Trophoblast cell (in vitro differentiated cells and primary cell): ENCODE measurements around the gene ARSI.

ENCODE experiments used
- DNase-seq, 2 donors: peaks; one replicate each; pipeline ENCODE4 v3.0.0-alpha.2; 2016
- H2AFZ ChIP-seq: 2 replicates; pipeline ENCODE4 v1.6.1; 2013; ENCODE audit warnings: low read length, moderate library complexity, mild to moderate bottlenecking; ENCODE audit not compliant: insufficient read depth, poor library complexity
- H2AK5ac ChIP-seq: 2 replicates; pipeline ENCODE4 v1.6.1; 2013; ENCODE audit warnings: mild to moderate bottlenecking, low read length
- H2BK120ac ChIP-seq: 2 replicates; pipeline ENCODE4 v1.6.1; 2013; ENCODE audit warnings: low read length, mild to moderate bottlenecking, moderate library complexity; ENCODE audit not compliant: insufficient read depth, poor library complexity
- H2BK12ac ChIP-seq: 2 replicates; pipeline ENCODE4 v1.6.1; 2013; ENCODE audit warnings: mild to moderate bottlenecking, low read length, moderate library complexity
- H2BK5ac ChIP-seq: 2 replicates; pipeline ENCODE4 v1.6.1; 2013; ENCODE audit warnings: low read length, low read depth, moderate library complexity, mild to moderate bottlenecking; ENCODE audit not compliant: poor library complexity
- H3K14ac ChIP-seq: 2 replicates; pipeline ENCODE4 v1.6.1; 2013; ENCODE audit warnings: mild to moderate bottlenecking, low read length
- H3K18ac ChIP-seq: 2 replicates; pipeline ENCODE4 v1.6.1; 2013; ENCODE audit warnings: mild to moderate bottlenecking, low read length
- H3K23ac ChIP-seq: 2 replicates; pipeline ENCODE4 v1.6.1; 2013; ENCODE audit warnings: low read length
- H3K27ac ChIP-seq: 2 replicates; pipeline ENCODE4 v1.5.1; 2013; ENCODE audit warnings: low read depth, mild to moderate bottlenecking, inconsistent platforms, low read length, moderate library complexity
- H3K27me3 ChIP-seq: 2 replicates; pipeline ENCODE4 v1.6.1; 2013; ENCODE audit warnings: inconsistent platforms, mild to moderate bottlenecking, low read length, moderate library complexity; ENCODE audit not compliant: insufficient read depth
- H3K36me3 ChIP-seq, 2 experiments: 1 replicate in 1 of 2; 2 replicates in 1 of 2; pipeline ENCODE4 v1.6.1; 2013; ENCODE audit warnings: low read length in 2 of 2, mild to moderate bottlenecking in 2 of 2, moderate library complexity in 1 of 2; ENCODE audit not compliant: insufficient read depth in 2 of 2, control insufficient read depth in 1 of 2
- H3K4ac ChIP-seq: 2 replicates; pipeline ENCODE4 v1.6.1; 2013; ENCODE audit warnings: low read depth, mild to moderate bottlenecking, low read length, moderate library complexity
- H3K4me1 ChIP-seq, 2 experiments: 1 replicate in 1 of 2; 2 replicates in 1 of 2; pipeline ENCODE4 v1.6.1; 2013; ENCODE audit warnings: low read length in 2 of 2, mild to moderate bottlenecking in 2 of 2, moderate library complexity in 1 of 2; ENCODE audit not compliant: insufficient read depth in 2 of 2, control insufficient read depth in 1 of 2
- H3K4me2 ChIP-seq: 2 replicates; pipeline ENCODE4 v1.6.1; 2013; ENCODE audit warnings: inconsistent platforms, mild to moderate bottlenecking, low read length, moderate library complexity
- H3K4me3 ChIP-seq: 2 replicates; pipeline ENCODE4 v1.5.1; 2013; ENCODE audit warnings: mild to moderate bottlenecking, low read depth, low read length, inconsistent platforms
- H3K79me1 ChIP-seq: one replicate; pipeline ENCODE4 v1.6.1; 2013; ENCODE audit warnings: low read length
- H3K79me2 ChIP-seq: 2 replicates; pipeline ENCODE4 v1.6.1; 2013; ENCODE audit warnings: low read length, mild to moderate bottlenecking; ENCODE audit not compliant: control insufficient read depth, insufficient read depth, poor library complexity
- H3K9ac ChIP-seq: 2 replicates; pipeline ENCODE4 v1.6.1; 2013; ENCODE audit warnings: mild to moderate bottlenecking, low read length
- H3K9me3 ChIP-seq: 2 replicates; pipeline ENCODE4 v1.6.1; 2013; ENCODE audit warnings: low read depth, mild to moderate bottlenecking, control low read depth, inconsistent platforms, low read length; ENCODE audit not compliant: insufficient read depth
- H4K12ac ChIP-seq: 2 replicates; pipeline ENCODE4 v1.6.1; 2013; ENCODE audit warnings: low read depth, mild to moderate bottlenecking, low read length, moderate library complexity
- H4K8ac ChIP-seq: 2 replicates; pipeline ENCODE4 v1.6.1; 2013; ENCODE audit warnings: low read depth, mild to moderate bottlenecking, low read length, moderate library complexity
- H4K91ac ChIP-seq: one replicate; pipeline ENCODE4 v1.6.1; 2013; ENCODE audit warnings: low read depth, mild to moderate bottlenecking, low read length, moderate library complexity
- WGBS: extraction: QIAGEN DNeasy Blood & Tissue Kit; methylation state at CpG from one replicate; pipeline ENCODE4 v1.1.7; 2013; ENCODE audit warnings: missing lambda C conversion rate; ENCODE audit not compliant: insufficient read length, insufficient coverage; ENCODE audit errors: extremely low coverage; 5-methylcytosine and 5-hydroxymethylcytosine counted together

Gene ARSI

GRCh38 chr5:150347003-150347402 is 44.3 kb upstream of the ARSI start:
- H3K79me2 ChIP-seq = no peaks in the 10 kb centered on the region
- WGBS = no CpG with 5 or more reads among the region's 2 CpGs
- no peak overlapping the region for H3K9ac ChIP-seq
- H3K9me3 ChIP-seq = no peaks in the 10 kb centered on the region
- H2BK5ac ChIP-seq = no peak overlapping the region
- H2AFZ ChIP-seq = no peak overlapping the region
- no peak overlapping the region for H3K18ac ChIP-seq
- no peak overlapping the region for H3K14ac ChIP-seq
- no peak overlapping the region for H3K4me2 ChIP-seq
- DNase-seq = no peak
- H2BK12ac ChIP-seq = no peak overlapping the region
- no peaks in the 10 kb centered on the region for H3K79me1 ChIP-seq
- H3K4me1 ChIP-seq = no peaks in the 10 kb centered on the region
- no peak overlapping the region for H4K12ac ChIP-seq
- H2BK120ac ChIP-seq = no peak overlapping the region
- no peaks in the 10 kb centered on the region for H3K27me3 ChIP-seq
- no peak overlapping the region for H3K4ac ChIP-seq
- H4K91ac ChIP-seq = no peak overlapping the region
- no peak overlapping the region for H3K27ac ChIP-seq
- H2AK5ac ChIP-seq = no peak overlapping the region
- H3K23ac ChIP-seq = no peak overlapping the region
- no peaks in the 10 kb centered on the region for H3K36me3 ChIP-seq
- H4K8ac ChIP-seq = no peak overlapping the region
- no peak overlapping the region for H3K4me3 ChIP-seq

GRCh38 chr5:150346592-150346991 is 43.9 kb upstream of the ARSI start:
- no peak overlapping the region for H3K27ac ChIP-seq
- no peaks in the 10 kb centered on the region for H3K4me1 ChIP-seq
- H3K4me3 ChIP-seq = no peak overlapping the region
- no peak overlapping the region for H2BK120ac ChIP-seq
- H3K79me1 ChIP-seq = no peaks in the 10 kb centered on the region
- no peak overlapping the region for H3K23ac ChIP-seq
- H3K79me2 ChIP-seq = no peaks in the 10 kb centered on the region
- no peak overlapping the region for H2BK5ac ChIP-seq
- DNase-seq = no peak
- H3K36me3 ChIP-seq = no peaks in the 10 kb centered on the region
- H3K9ac ChIP-seq = no peak overlapping the region
- no peak overlapping the region for H2AFZ ChIP-seq
- no peak overlapping the region for H4K91ac ChIP-seq
- no peak overlapping the region for H2BK12ac ChIP-seq
- no peaks in the 10 kb centered on the region for H3K9me3 ChIP-seq
- no peak overlapping the region for H4K8ac ChIP-seq
- H2AK5ac ChIP-seq = no peak overlapping the region
- no peaks in the 10 kb centered on the region for H3K27me3 ChIP-seq
- H3K4me2 ChIP-seq = no peak overlapping the region
- no CpG with 5 or more reads among the region's 6 CpGs for WGBS
- no peak overlapping the region for H3K14ac ChIP-seq
- H4K12ac ChIP-seq = no peak overlapping the region
- no peak overlapping the region for H3K4ac ChIP-seq
- no peak overlapping the region for H3K18ac ChIP-seq

GRCh38 chr5:150345716-150346115 is 43.0 kb upstream of the ARSI start:
- Histone ChIP-seq H4K12ac (no peak overlapping the region), H4K8ac (no peak overlapping the region), H3K9ac (no peak overlapping the region), H3K4ac (no peak overlapping the region), H3K79me1 (no peaks in the 10 kb centered on the region), H3K4me2 (no peak overlapping the region), H3K79me2 (no peaks in the 10 kb centered on the region), H3K9me3 (no peaks in the 10 kb centered on the region), H2BK12ac (no peak overlapping the region), H4K91ac (no peak overlapping the region), H3K23ac (no peak overlapping the region), H2AK5ac (no peak overlapping the region), H2BK120ac (no peak overlapping the region), H2AFZ (no peak overlapping the region), H2BK5ac (no peak overlapping the region), H3K14ac (no peak overlapping the region), H3K27ac (no peak overlapping the region), H3K36me3 (no peaks in the 10 kb centered on the region), H3K4me1 (no peaks in the 10 kb centered on the region), H3K18ac (no peak overlapping the region), H3K27me3 (no peaks in the 10 kb centered on the region), H3K4me3 (no peak overlapping the region)
- WGBS = no CpG with 5 or more reads among the region's 5 CpGs
- DNase-seq = no peak

DNA sequence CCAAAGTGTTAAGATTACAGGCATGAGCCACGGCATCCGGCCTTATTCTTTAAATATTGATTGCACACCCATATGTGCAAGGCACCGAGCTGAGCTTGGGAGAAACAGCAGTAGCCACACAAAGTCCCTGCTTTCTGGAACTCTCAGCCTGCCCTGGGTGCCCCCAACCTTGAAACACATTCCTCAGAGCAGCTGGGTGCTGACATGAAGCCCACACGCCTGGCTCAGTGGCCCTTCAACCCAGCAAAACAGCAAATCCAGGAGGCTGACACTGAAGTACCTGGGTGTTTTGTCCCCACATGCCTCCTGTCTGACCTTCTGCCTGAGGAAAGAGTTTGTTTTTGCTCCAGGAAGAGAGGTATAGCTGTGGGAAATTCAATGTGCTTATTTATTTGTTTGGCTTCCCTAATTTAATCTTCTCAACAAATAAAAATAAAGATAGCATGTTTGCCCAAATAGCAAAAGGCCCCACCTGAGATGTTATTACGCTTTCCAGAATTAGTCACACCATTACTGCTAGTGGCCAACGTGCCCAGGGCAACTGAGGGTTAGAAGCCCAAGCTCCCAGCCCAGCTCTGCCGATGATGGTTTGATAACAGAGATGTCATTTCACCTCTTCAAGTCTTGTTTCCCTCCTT is 41.4 kb upstream of the ARSI start:
- no peaks in the 10 kb centered on the region for H3K79me1 ChIP-seq
- H3K36me3 ChIP-seq = no peaks in the 10 kb centered on the region
- no peak overlapping the region for H3K4me2 ChIP-seq
- no peak overlapping the region for H3K9ac ChIP-seq
- no peak overlapping the region for H3K14ac ChIP-seq
- no peak overlapping the region for H2BK120ac ChIP-seq
- H2AFZ ChIP-seq = no peak overlapping the region
- H4K8ac ChIP-seq = no peak overlapping the region
- no peak overlapping the region for H4K91ac ChIP-seq
- H3K4me3 ChIP-seq = no peak overlapping the region
- no peaks in the 10 kb centered on the region for H3K4me1 ChIP-seq
- WGBS = no CpG with 5 or more reads among the region's 7 CpGs
- no peak overlapping the region for H3K18ac ChIP-seq
- no peak overlapping the region for H2AK5ac ChIP-seq
- no peak overlapping the region for H2BK12ac ChIP-seq
- H3K79me2 ChIP-seq = no peaks in the 10 kb centered on the region
- H2BK5ac ChIP-seq = no peak overlapping the region
- no peaks in the 10 kb centered on the region for H3K9me3 ChIP-seq
- H3K4ac ChIP-seq = no peak overlapping the region
- no peak overlapping the region for H3K27ac ChIP-seq
- peak overlapping the region; percentile 22 for H3K23ac ChIP-seq
- no peaks in the 10 kb centered on the region for H3K27me3 ChIP-seq
- no peak overlapping the region for H4K12ac ChIP-seq
- DNase-seq = no peak
